Dermis microvascular lymphatic vessel endothelial cell (primary cell): ENCODE results near the gene FBXW9. TPM values are rescaled to one million over a fixed set of nuclear protein-coding genes. Genes with fewer than 3 reads are reported as not detected.
"Not testable (repeated sequence)": the region's sequence is repeated elsewhere in the genome, so short reads cannot be mapped to it uniquely, and the experiment has no call there.

Source experiments
- DNase-seq, 2 donors: peaks; one replicate each; pipeline versions ENCODE4 v3.0.0 to v3.0.0-alpha.2; 2010; ENCODE audit warnings: low read depth in 2 of 2
- total RNA-seq: library from RNA; depleted of rRNA; stranded (reverse); fragments of >200 nt; gene quantifications from 2 replicates; pipeline ENCODE4 v1.2.1, GENCODE V29; 2014

Gene FBXW9
- total RNA-seq, 1 donor from 2014 or later, result 6.2 TPM

GRCh38 chr19:12681074-12681987, 15.1 kb downstream of the FBXW9 start, which contains the start of gene DHPS:
DHPS (minus strand) TSS chr19:12681880; CDS start chr19:12681766, 114 bp downstream.
- DNase-seq, result peak; percentile 98

- no peak for DNase-seq
Observed at GRCh38 chr19:12680034-12680433, 16.4 kb downstream of the FBXW9 start.

GRCh38 chr19:12678039-12678438, 18.4 kb downstream of the FBXW9 start:
- DNase-seq, result not testable (repeated sequence)

DNA sequence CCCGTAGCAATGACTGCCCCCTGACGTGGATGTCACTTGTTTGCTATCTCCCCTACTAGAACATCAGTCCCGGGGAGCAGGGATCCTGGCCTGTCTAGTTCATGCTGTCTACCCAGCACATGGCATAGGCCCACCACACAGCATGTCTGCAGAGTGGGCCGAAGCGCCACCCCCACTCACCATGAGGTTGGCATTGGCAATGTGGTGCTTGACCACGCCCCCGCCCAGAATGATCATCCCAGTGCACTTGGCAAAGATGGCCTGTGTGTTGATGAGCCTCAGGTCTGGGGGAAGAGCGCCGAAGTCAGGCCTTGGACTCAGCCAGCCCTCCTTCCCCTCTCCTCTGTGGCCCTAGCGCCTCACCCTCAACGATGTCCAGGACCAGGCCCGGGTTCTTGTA, 19.5 kb downstream of the FBXW9 start:
- no peak for DNase-seq

DNA sequence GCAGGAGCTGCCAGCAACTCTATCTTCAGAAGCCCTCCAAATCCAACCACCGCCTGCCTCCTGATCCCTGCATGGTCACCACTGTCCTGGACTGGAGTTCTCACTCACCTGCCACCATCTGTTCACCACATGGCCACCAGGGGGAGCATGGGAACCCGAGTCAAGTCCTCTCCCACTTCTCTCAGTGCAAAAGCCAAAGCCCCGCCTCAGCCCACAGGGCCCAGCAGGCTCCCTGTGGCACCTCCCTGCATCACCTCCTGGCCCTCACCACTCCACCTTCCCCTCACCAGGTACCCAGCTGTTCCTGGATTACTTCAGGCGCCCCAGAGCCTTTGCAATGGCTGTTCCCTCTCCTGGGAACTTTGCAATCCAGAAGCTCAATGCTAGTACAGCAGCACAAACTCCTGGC, 20.0 kb downstream of the FBXW9 start:
- peak; percentile 55 to 70 for DNase-seq

GRCh38 chr19:12675940-12676339, 20.5 kb downstream of the FBXW9 start:
- no peak for DNase-seq

- DNase-seq, result no peak
Observed at GRCh38 chr19:12675399-12675798, 21.0 kb downstream of the FBXW9 start.

DNA sequence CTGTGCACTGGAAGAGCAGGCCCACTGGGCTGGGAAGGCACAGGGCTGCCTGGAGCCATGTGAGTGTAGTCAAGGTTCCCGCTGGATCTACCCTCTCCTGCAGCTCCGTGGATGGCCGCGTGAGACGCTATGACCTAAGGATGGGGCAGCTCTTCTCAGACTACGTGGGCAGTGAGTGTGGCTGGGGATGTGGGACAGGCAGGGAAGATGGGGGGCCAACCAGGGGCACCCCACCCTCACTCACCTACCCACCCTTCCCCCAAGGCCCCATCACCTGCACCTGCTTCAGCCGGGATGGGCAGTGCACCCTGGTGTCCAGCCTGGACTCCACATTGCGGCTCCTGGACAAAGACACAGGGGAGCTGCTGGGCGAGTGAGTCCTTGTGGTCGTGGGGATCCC, 23.7 kb downstream of the FBXW9 start:
- DNase-seq, result no peak

DNA sequence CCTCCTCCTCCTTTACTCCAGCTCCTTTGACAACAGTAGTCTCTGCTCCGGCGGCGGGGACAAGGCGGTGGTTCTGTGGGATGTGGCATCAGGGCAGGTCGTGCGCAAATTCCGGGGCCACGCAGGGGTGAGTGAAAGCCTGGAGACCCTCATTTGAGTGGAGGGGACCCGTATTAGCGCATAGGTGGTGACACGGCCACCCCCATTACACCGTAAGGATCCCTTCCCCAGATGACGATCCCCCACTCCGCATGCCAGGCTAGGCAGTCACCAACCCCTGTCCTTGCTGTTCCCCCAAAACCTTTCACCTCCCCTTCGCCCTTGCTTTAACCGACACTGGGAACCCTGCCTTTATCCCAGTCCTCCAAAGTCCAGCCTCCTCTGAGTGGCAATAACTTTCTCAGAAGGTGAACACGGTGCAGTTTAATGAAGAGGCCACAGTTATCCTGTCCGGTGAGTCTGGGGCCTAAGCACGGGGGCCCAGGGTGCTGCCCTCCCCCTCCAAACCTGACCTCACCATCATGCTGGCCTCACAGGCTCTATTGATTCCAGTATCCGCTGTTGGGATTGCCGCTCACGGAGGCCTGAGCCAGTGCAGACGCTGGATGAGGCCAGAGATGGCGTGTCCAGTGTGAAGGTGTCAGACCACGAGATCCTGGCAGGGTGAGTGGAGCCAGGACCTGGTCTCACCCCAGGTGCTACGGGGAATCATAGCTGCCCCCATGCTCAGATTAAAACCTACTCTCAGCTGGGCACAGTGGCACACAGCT, 26.1 kb downstream of the FBXW9 start:
- DNase-seq, result no peak

GRCh38 chr19:12669270-12670158, 26.9 kb downstream of the FBXW9 start:
- DNase-seq, result peak; percentile 83 to 89

DNA sequence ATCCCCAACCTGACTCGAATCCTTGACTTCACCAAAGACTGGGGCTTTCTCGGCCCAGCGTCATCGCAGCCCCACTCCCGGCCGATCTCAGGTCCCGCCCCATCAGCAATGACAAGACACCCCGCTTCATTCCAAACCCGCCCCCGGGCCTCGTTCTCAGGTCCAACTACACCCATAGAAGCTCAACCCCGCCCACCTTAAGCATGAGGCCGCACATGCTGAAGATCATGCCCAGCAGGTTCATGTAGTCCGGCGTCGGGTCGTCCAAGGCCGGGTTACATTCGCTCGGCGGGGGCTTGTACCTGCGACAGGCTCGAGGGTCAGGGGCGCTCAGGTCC, 27.5 kb downstream of the FBXW9 start:
- peak; percentile 22 to 68 for DNase-seq

GRCh38 chr19:12668346-12668745, 28.1 kb downstream of the FBXW9 start:
- no peak for DNase-seq

GRCh38 chr19:12667731-12668302, 28.6 kb downstream of the FBXW9 start:
- DNase-seq, result no peak

GRCh38 chr19:12666265-12667048, 30.0 kb downstream of the FBXW9 start, which contains the start of the genes MAN2B1 and WDR83:
MAN2B1 (minus strand) TSS chr19:12666742; CDS start chr19:12666701, 41 bp downstream.
WDR83 (plus strand) TSS chr19:12666807; CDS start chr19:12669791, 2,984 bp downstream.
- DNase-seq, result peak in 1 of 2 donors; percentile 80

DNA sequence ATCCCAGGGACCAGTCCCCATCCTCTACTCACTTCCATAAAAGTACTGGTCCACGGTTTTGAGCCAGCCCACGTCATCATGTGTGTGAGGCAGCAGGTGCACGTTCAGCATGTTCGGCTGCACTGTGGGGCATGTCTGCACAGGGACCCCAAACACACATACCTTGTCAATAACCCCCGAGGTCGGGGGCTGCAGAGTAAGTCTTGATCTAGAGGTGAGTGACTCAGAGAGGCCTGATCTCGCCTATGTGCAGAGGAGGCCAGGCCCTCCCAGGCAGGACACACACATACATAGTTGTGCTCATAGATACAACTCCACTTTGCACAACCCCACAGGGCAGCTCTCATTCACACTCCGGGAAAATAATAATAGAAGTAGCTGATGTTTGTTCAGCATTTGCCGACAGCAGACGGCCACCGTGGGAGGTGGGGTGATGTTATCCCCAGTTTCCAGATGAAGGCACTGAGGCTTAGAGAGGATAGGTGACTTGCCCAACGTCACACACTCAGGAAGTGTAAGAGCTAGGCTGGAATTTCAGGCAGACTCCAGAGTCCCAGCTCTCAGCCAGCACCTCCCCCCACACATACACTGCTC, 30.7 kb downstream of the FBXW9 start:
- DNase-seq, result peak in 1 of 2 donors; percentile 12

GRCh38 chr19:12665281-12665573, 31.2 kb downstream of the FBXW9 start:
- no peak for DNase-seq

GRCh38 chr19:12664406-12665280, 31.8 kb downstream of the FBXW9 start:
- DNase-seq, result no peak

DNA sequence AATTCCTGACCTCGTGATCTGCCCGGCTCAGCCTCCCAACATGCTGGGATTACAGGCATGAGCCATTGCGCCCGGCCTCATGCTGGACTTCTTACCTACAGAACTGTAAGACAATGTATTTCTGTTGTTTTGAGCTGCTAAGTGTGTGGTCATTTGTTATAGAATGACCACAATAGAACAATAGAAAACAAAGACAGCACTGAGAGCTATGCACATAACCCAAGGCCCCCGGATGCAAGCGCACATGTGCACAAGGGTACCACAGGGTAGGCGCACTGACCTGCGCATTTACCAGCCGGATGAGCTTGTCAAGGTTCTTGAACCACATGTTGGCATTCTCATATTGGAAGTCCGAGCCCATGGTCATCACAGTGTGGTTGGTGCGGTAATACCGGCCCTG, 35.5 kb downstream of the FBXW9 start:
- no peak for DNase-seq

- DNase-seq, result no peak
Observed at GRCh38 chr19:12657966-12658365, 38.5 kb downstream of the FBXW9 start.
